ENCODE measurements around the gene TM4SF20. TPM values are rescaled to one million over a fixed set of nuclear protein-coding genes. Genes with fewer than 3 reads are reported as not detected.
A peak's percentile ranks its signal among the peaks of the same experiment; 100 is the strongest.

The TM4SF20 gene
- polyA plus RNA-seq, 2 donors = 0.04 TPM; not detected in 1

- no peak overlapping the region for H3K4me3 ChIP-seq (ENCODE audit: low read depth in 1 of 2, low read length in 2 of 2)
- H3K27ac ChIP-seq (ENCODE audit: low read depth in 2 of 2, low read length in 1 of 2) = peak overlapping the region in 1 of 2 donors; percentile 7
- H3K27me3 ChIP-seq (ENCODE audit: control insufficient read depth in 1 of 2, insufficient read depth in 2 of 2, low read length in 2 of 2) = no peaks in the 10 kb centered on the region
- no peaks in the 10 kb centered on the region for H3K36me3 ChIP-seq (ENCODE audit: control insufficient read depth in 2 of 2, insufficient read depth in 2 of 2, low read length in 1 of 2)
- H3K9me3 ChIP-seq (ENCODE audit: control insufficient read depth in 2 of 2, insufficient read depth in 1 of 2, low read depth in 1 of 2, low read length in 1 of 2) = no peaks in the 10 kb centered on the region
- WGBS, 2 donors = 58 to 60% methylated on average over 2 of the region's 2 CpGs
- peaks cover 0 to 2% of the 10 kb centered on the region in 2 donors for H3K4me1 ChIP-seq (ENCODE audit: control insufficient read depth in 2 of 2, insufficient read depth in 2 of 2, low read length in 1 of 2)
Measured at GRCh38 chr2:227401550-227401949, 22.4 kb upstream of the TM4SF20 start.

- 53 to 64% methylated on average over 4 of the region's 4 CpGs for WGBS, 2 donors
- Histone ChIP-seq H3K27ac (ENCODE audit: low read depth in 2 of 2, low read length in 1 of 2) (no peak overlapping the region), H3K36me3 (ENCODE audit: control insufficient read depth in 2 of 2, insufficient read depth in 2 of 2, low read length in 1 of 2) (no peaks in the 10 kb centered on the region), H3K4me3 (ENCODE audit: low read depth in 1 of 2, low read length in 2 of 2) (no peak overlapping the region), H3K9me3 (ENCODE audit: control insufficient read depth in 2 of 2, insufficient read depth in 1 of 2, low read depth in 1 of 2, low read length in 1 of 2) (no peaks in the 10 kb centered on the region), H3K27me3 (ENCODE audit: control insufficient read depth in 1 of 2, insufficient read depth in 2 of 2, low read length in 2 of 2) (no peaks in the 10 kb centered on the region), H3K4me1 (ENCODE audit: control insufficient read depth in 2 of 2, insufficient read depth in 2 of 2, low read length in 1 of 2) (peaks cover 0 to 2% of the 10 kb centered on the region in 2 donors)
Measured at GRCh38 chr2:227398684-227399670, 19.9 kb upstream of the TM4SF20 start.

GRCh38 chr2:227397562-227397961 lies 18.5 kb upstream of the TM4SF20 start:
- Histone ChIP-seq H3K4me3 (ENCODE audit: low read depth in 1 of 2, low read length in 2 of 2) (no peak overlapping the region), H3K4me1 (ENCODE audit: control insufficient read depth in 2 of 2, insufficient read depth in 2 of 2, low read length in 1 of 2) (peaks cover 0 to 2% of the 10 kb centered on the region in 2 donors), H3K9me3 (ENCODE audit: control insufficient read depth in 2 of 2, insufficient read depth in 1 of 2, low read depth in 1 of 2, low read length in 1 of 2) (no peaks in the 10 kb centered on the region), H3K27ac (ENCODE audit: low read depth in 2 of 2, low read length in 1 of 2) (no peak overlapping the region), H3K27me3 (ENCODE audit: control insufficient read depth in 1 of 2, insufficient read depth in 2 of 2, low read length in 2 of 2) (no peaks in the 10 kb centered on the region), H3K36me3 (ENCODE audit: control insufficient read depth in 2 of 2, insufficient read depth in 2 of 2, low read length in 1 of 2) (no peaks in the 10 kb centered on the region)
- 47 to 58% methylated on average over 4 of the region's 4 CpGs for WGBS, 2 donors

- H3K9me3 ChIP-seq (ENCODE audit: control insufficient read depth in 2 of 2, insufficient read depth in 1 of 2, low read depth in 1 of 2, low read length in 1 of 2) = no peaks in the 10 kb centered on the region
- H3K27me3 ChIP-seq (ENCODE audit: control insufficient read depth in 1 of 2, insufficient read depth in 2 of 2, low read length in 2 of 2) = no peaks in the 10 kb centered on the region
- H3K36me3 ChIP-seq (ENCODE audit: control insufficient read depth in 2 of 2, insufficient read depth in 2 of 2, low read length in 1 of 2) = no peaks in the 10 kb centered on the region
- no peak overlapping the region for H3K27ac ChIP-seq (ENCODE audit: low read depth in 2 of 2, low read length in 1 of 2)
- H3K4me1 ChIP-seq (ENCODE audit: control insufficient read depth in 2 of 2, insufficient read depth in 2 of 2, low read length in 1 of 2) = no peaks in the 10 kb centered on the region
- H3K4me3 ChIP-seq (ENCODE audit: low read depth in 1 of 2, low read length in 2 of 2) = no peak overlapping the region
- 57 to 60% methylated on average over 1 of the region's 1 CpG for WGBS, 2 donors
Measured at GRCh38 chr2:227395556-227395955, 16.4 kb upstream of the TM4SF20 start.

- H3K4me1 ChIP-seq (ENCODE audit: control insufficient read depth in 2 of 2, insufficient read depth in 2 of 2, low read length in 1 of 2) = no peaks in the 10 kb centered on the region
- H3K9me3 ChIP-seq (ENCODE audit: control insufficient read depth in 2 of 2, insufficient read depth in 1 of 2, low read depth in 1 of 2, low read length in 1 of 2) = no peaks in the 10 kb centered on the region
- H3K4me3 ChIP-seq (ENCODE audit: low read depth in 1 of 2, low read length in 2 of 2) = no peak overlapping the region
- no peak overlapping the region for H3K27ac ChIP-seq (ENCODE audit: low read depth in 2 of 2, low read length in 1 of 2)
- no peaks in the 10 kb centered on the region for H3K27me3 ChIP-seq (ENCODE audit: control insufficient read depth in 1 of 2, insufficient read depth in 2 of 2, low read length in 2 of 2)
- 48 to 57% methylated on average over 2 of the region's 2 CpGs for WGBS, 2 donors
- no peaks in the 10 kb centered on the region for H3K36me3 ChIP-seq (ENCODE audit: control insufficient read depth in 2 of 2, insufficient read depth in 2 of 2, low read length in 1 of 2)
Measured at GRCh38 chr2:227394401-227394800, 15.3 kb upstream of the TM4SF20 start.

GRCh38 chr2:227390468-227391256 lies 11.6 kb upstream of the TM4SF20 start:
- Histone ChIP-seq H3K27me3 (ENCODE audit: control insufficient read depth in 1 of 2, insufficient read depth in 2 of 2, low read length in 2 of 2) (no peaks in the 10 kb centered on the region), H3K4me3 (ENCODE audit: low read depth in 1 of 2, low read length in 2 of 2) (no peak overlapping the region), H3K36me3 (ENCODE audit: control insufficient read depth in 2 of 2, insufficient read depth in 2 of 2, low read length in 1 of 2) (no peaks in the 10 kb centered on the region), H3K4me1 (ENCODE audit: control insufficient read depth in 2 of 2, insufficient read depth in 2 of 2, low read length in 1 of 2) (no peaks in the 10 kb centered on the region), H3K27ac (ENCODE audit: low read depth in 2 of 2, low read length in 1 of 2) (no peak overlapping the region), H3K9me3 (ENCODE audit: control insufficient read depth in 2 of 2, insufficient read depth in 1 of 2, low read depth in 1 of 2, low read length in 1 of 2) (no peaks in the 10 kb centered on the region)
- WGBS, 2 donors = 83% methylated on average over 17 of the region's 17 CpGs

GRCh38 chr2:227389661-227390060 lies 10.6 kb upstream of the TM4SF20 start:
- Histone ChIP-seq H3K9me3 (ENCODE audit: control insufficient read depth in 2 of 2, insufficient read depth in 1 of 2, low read depth in 1 of 2, low read length in 1 of 2) (no peaks in the 10 kb centered on the region), H3K4me3 (ENCODE audit: low read depth in 1 of 2, low read length in 2 of 2) (no peak overlapping the region), H3K27me3 (ENCODE audit: control insufficient read depth in 1 of 2, insufficient read depth in 2 of 2, low read length in 2 of 2) (no peaks in the 10 kb centered on the region), H3K36me3 (ENCODE audit: control insufficient read depth in 2 of 2, insufficient read depth in 2 of 2, low read length in 1 of 2) (no peaks in the 10 kb centered on the region), H3K27ac (ENCODE audit: low read depth in 2 of 2, low read length in 1 of 2) (no peak overlapping the region), H3K4me1 (ENCODE audit: control insufficient read depth in 2 of 2, insufficient read depth in 2 of 2, low read length in 1 of 2) (no peaks in the 10 kb centered on the region)
- 95 to 96% methylated on average over 7 of the region's 7 CpGs for WGBS, 2 donors

- Histone ChIP-seq H3K9me3 (ENCODE audit: control insufficient read depth in 2 of 2, insufficient read depth in 1 of 2, low read depth in 1 of 2, low read length in 1 of 2) (no peaks in the 10 kb centered on the region), H3K27ac (ENCODE audit: low read depth in 2 of 2, low read length in 1 of 2) (no peak overlapping the region), H3K4me1 (ENCODE audit: control insufficient read depth in 2 of 2, insufficient read depth in 2 of 2, low read length in 1 of 2) (no peaks in the 10 kb centered on the region), H3K4me3 (ENCODE audit: low read depth in 1 of 2, low read length in 2 of 2) (no peak overlapping the region), H3K27me3 (ENCODE audit: control insufficient read depth in 1 of 2, insufficient read depth in 2 of 2, low read length in 2 of 2) (no peaks in the 10 kb centered on the region), H3K36me3 (ENCODE audit: control insufficient read depth in 2 of 2, insufficient read depth in 2 of 2, low read length in 1 of 2) (no peaks in the 10 kb centered on the region)
- 79 to 85% methylated on average over 3 of the region's 3 CpGs for WGBS, 2 donors
Measured at GRCh38 chr2:227389231-227389630, 10.1 kb upstream of the TM4SF20 start.

- no peak overlapping the region for H3K4me3 ChIP-seq (ENCODE audit: low read depth in 1 of 2, low read length in 2 of 2)
- WGBS, 2 donors = 42 to 59% methylated on average over 7 of the region's 7 CpGs
- no peaks in the 10 kb centered on the region for H3K9me3 ChIP-seq (ENCODE audit: control insufficient read depth in 2 of 2, insufficient read depth in 1 of 2, low read depth in 1 of 2, low read length in 1 of 2)
- H3K4me1 ChIP-seq (ENCODE audit: control insufficient read depth in 2 of 2, insufficient read depth in 2 of 2, low read length in 1 of 2) = no peaks in the 10 kb centered on the region
- peak overlapping the region in 1 of 2 donors; percentile 40 for H3K27ac ChIP-seq (ENCODE audit: low read depth in 2 of 2, low read length in 1 of 2)
- no peaks in the 10 kb centered on the region for H3K36me3 ChIP-seq (ENCODE audit: control insufficient read depth in 2 of 2, insufficient read depth in 2 of 2, low read length in 1 of 2)
- H3K27me3 ChIP-seq (ENCODE audit: control insufficient read depth in 1 of 2, insufficient read depth in 2 of 2, low read length in 2 of 2) = no peaks in the 10 kb centered on the region
Measured at GRCh38 chr2:227388537-227389011, 9.5 kb upstream of the TM4SF20 start.
